IPS DF 19.7 (cell line): Measurements from ENCODE around the gene COL4A2.

Experiments used
- DNase-seq: peaks from one replicate; pipeline ENCODE4 v3.0.0-alpha.2; 2013; ENCODE audit warnings: low read depth, low spot score

The COL4A2 gene

GRCh38 chr13:110454956-110455355 is 147.9 kb downstream of the COL4A2 start:
- no peak for DNase-seq

GRCh38 chr13:110455444-110455843 is 148.4 kb downstream of the COL4A2 start:
- no peak for DNase-seq

GRCh38 chr13:110455941-110456340 is 148.9 kb downstream of the COL4A2 start:
- peak; percentile 84 for DNase-seq

- no peak for DNase-seq
These were observed 149.5 kb downstream of the COL4A2 start for GRCh38 chr13:110456550-110456949.

- DNase-seq: no peak
These were observed 150.3 kb downstream of the COL4A2 start for GRCh38 chr13:110457361-110457760.

- DNase-seq: no peak
These were observed 150.9 kb downstream of the COL4A2 start for GRCh38 chr13:110458017-110458416.

- DNase-seq: no peak
These were observed 151.7 kb downstream of the COL4A2 start for GRCh38 chr13:110458594-110459365.

GRCh38 chr13:110462091-110462490 is 155.0 kb downstream of the COL4A2 start:
- DNase-seq: no peak

GRCh38 chr13:110463156-110463555 is 156.1 kb downstream of the COL4A2 start:
- no peak for DNase-seq

- no peak for DNase-seq
These were observed 156.9 kb downstream of the COL4A2 start for GRCh38 chr13:110463871-110464510.

GRCh38 chr13:110464556-110465333 is 157.7 kb downstream of the COL4A2 start:
- DNase-seq: no peak

- DNase-seq: no peak
These were observed 158.6 kb downstream of the COL4A2 start for GRCh38 chr13:110465696-110466095.

GRCh38 chr13:110466266-110466915 is 159.3 kb downstream of the COL4A2 start:
- DNase-seq: no peak

- DNase-seq: no peak
These were observed 160.5 kb downstream of the COL4A2 start for GRCh38 chr13:110467516-110468110.

- DNase-seq: no peak
These were observed 162.0 kb downstream of the COL4A2 start for GRCh38 chr13:110468986-110469495.

- no peak for DNase-seq
These were observed 162.5 kb downstream of the COL4A2 start for GRCh38 chr13:110469597-110469996.

GRCh38 chr13:110470272-110471009 is 163.4 kb downstream of the COL4A2 start:
- DNase-seq: no peak

GRCh38 chr13:110471156-110471832 is 164.2 kb downstream of the COL4A2 start:
- no peak for DNase-seq

GRCh38 chr13:110471833-110472162 is 164.7 kb downstream of the COL4A2 start:
- no peak for DNase-seq

- DNase-seq: no peak
These were observed 165.9 kb downstream of the COL4A2 start for GRCh38 chr13:110472904-110473563.
